Trophoblast cell (in vitro differentiated cells and primary cell): Measurements from ENCODE around the gene GALK2.

Source experiments
- DNase-seq, 2 donors: peaks; one replicate each; pipeline ENCODE4 v3.0.0-alpha.2; 2016
- H2AFZ ChIP-seq: 2 replicates; pipeline ENCODE4 v1.6.1; 2013; ENCODE audit warnings: low read length, moderate library complexity, mild to moderate bottlenecking; ENCODE audit not compliant: insufficient read depth, poor library complexity
- H2AK5ac ChIP-seq: 2 replicates; pipeline ENCODE4 v1.6.1; 2013; ENCODE audit warnings: mild to moderate bottlenecking, low read length
- H2BK120ac ChIP-seq: 2 replicates; pipeline ENCODE4 v1.6.1; 2013; ENCODE audit warnings: low read length, mild to moderate bottlenecking, moderate library complexity; ENCODE audit not compliant: insufficient read depth, poor library complexity
- H2BK12ac ChIP-seq: 2 replicates; pipeline ENCODE4 v1.6.1; 2013; ENCODE audit warnings: mild to moderate bottlenecking, low read length, moderate library complexity
- H2BK5ac ChIP-seq: 2 replicates; pipeline ENCODE4 v1.6.1; 2013; ENCODE audit warnings: low read length, low read depth, moderate library complexity, mild to moderate bottlenecking; ENCODE audit not compliant: poor library complexity
- H3K14ac ChIP-seq: 2 replicates; pipeline ENCODE4 v1.6.1; 2013; ENCODE audit warnings: mild to moderate bottlenecking, low read length
- H3K18ac ChIP-seq: 2 replicates; pipeline ENCODE4 v1.6.1; 2013; ENCODE audit warnings: mild to moderate bottlenecking, low read length
- H3K23ac ChIP-seq: 2 replicates; pipeline ENCODE4 v1.6.1; 2013; ENCODE audit warnings: low read length
- H3K27ac ChIP-seq: 2 replicates; pipeline ENCODE4 v1.5.1; 2013; ENCODE audit warnings: low read depth, mild to moderate bottlenecking, inconsistent platforms, low read length, moderate library complexity
- H3K27me3 ChIP-seq: 2 replicates; pipeline ENCODE4 v1.6.1; 2013; ENCODE audit warnings: inconsistent platforms, mild to moderate bottlenecking, low read length, moderate library complexity; ENCODE audit not compliant: insufficient read depth
- H3K36me3 ChIP-seq, 2 experiments: 1 replicate in 1 of 2; 2 replicates in 1 of 2; pipeline ENCODE4 v1.6.1; 2013; ENCODE audit warnings: low read length in 2 of 2, mild to moderate bottlenecking in 2 of 2, moderate library complexity in 1 of 2; ENCODE audit not compliant: insufficient read depth in 2 of 2, control insufficient read depth in 1 of 2
- H3K4ac ChIP-seq: 2 replicates; pipeline ENCODE4 v1.6.1; 2013; ENCODE audit warnings: low read depth, mild to moderate bottlenecking, low read length, moderate library complexity
- H3K4me1 ChIP-seq, 2 experiments: 1 replicate in 1 of 2; 2 replicates in 1 of 2; pipeline ENCODE4 v1.6.1; 2013; ENCODE audit warnings: low read length in 2 of 2, mild to moderate bottlenecking in 2 of 2, moderate library complexity in 1 of 2; ENCODE audit not compliant: insufficient read depth in 2 of 2, control insufficient read depth in 1 of 2
- H3K4me2 ChIP-seq: 2 replicates; pipeline ENCODE4 v1.6.1; 2013; ENCODE audit warnings: inconsistent platforms, mild to moderate bottlenecking, low read length, moderate library complexity
- H3K4me3 ChIP-seq: 2 replicates; pipeline ENCODE4 v1.5.1; 2013; ENCODE audit warnings: mild to moderate bottlenecking, low read depth, low read length, inconsistent platforms
- H3K79me1 ChIP-seq: one replicate; pipeline ENCODE4 v1.6.1; 2013; ENCODE audit warnings: low read length
- H3K79me2 ChIP-seq: 2 replicates; pipeline ENCODE4 v1.6.1; 2013; ENCODE audit warnings: low read length, mild to moderate bottlenecking; ENCODE audit not compliant: control insufficient read depth, insufficient read depth, poor library complexity
- H3K9ac ChIP-seq: 2 replicates; pipeline ENCODE4 v1.6.1; 2013; ENCODE audit warnings: mild to moderate bottlenecking, low read length
- H3K9me3 ChIP-seq: 2 replicates; pipeline ENCODE4 v1.6.1; 2013; ENCODE audit warnings: low read depth, mild to moderate bottlenecking, control low read depth, inconsistent platforms, low read length; ENCODE audit not compliant: insufficient read depth
- H4K12ac ChIP-seq: 2 replicates; pipeline ENCODE4 v1.6.1; 2013; ENCODE audit warnings: low read depth, mild to moderate bottlenecking, low read length, moderate library complexity
- H4K8ac ChIP-seq: 2 replicates; pipeline ENCODE4 v1.6.1; 2013; ENCODE audit warnings: low read depth, mild to moderate bottlenecking, low read length, moderate library complexity
- H4K91ac ChIP-seq: one replicate; pipeline ENCODE4 v1.6.1; 2013; ENCODE audit warnings: low read depth, mild to moderate bottlenecking, low read length, moderate library complexity
- WGBS: extraction: QIAGEN DNeasy Blood & Tissue Kit; methylation state at CpG from one replicate; pipeline ENCODE4 v1.1.7; 2013; ENCODE audit warnings: missing lambda C conversion rate; ENCODE audit not compliant: insufficient read length, insufficient coverage; ENCODE audit errors: extremely low coverage; 5-methylcytosine and 5-hydroxymethylcytosine counted together

The GALK2 gene

GRCh38 chr15:49282366-49282765 lies 112.3 kb downstream of the GALK2 start:
- H2BK5ac ChIP-seq: no peak overlapping the region
- no peak overlapping the region for H2AFZ ChIP-seq
- no peak overlapping the region for H2BK12ac ChIP-seq
- no peak overlapping the region for H3K18ac ChIP-seq
- H3K27ac ChIP-seq: no peak overlapping the region
- H3K4me2 ChIP-seq: no peak overlapping the region
- H4K8ac ChIP-seq: no peak overlapping the region
- no peaks in the 10 kb centered on the region for H3K9me3 ChIP-seq
- no peak overlapping the region for H3K4ac ChIP-seq
- no peaks in the 10 kb centered on the region for H3K36me3 ChIP-seq
- no peaks in the 10 kb centered on the region for H3K79me1 ChIP-seq
- H3K79me2 ChIP-seq: no peaks in the 10 kb centered on the region
- no peaks in the 10 kb centered on the region for H3K27me3 ChIP-seq
- H4K91ac ChIP-seq: no peak overlapping the region
- no peak overlapping the region for H2AK5ac ChIP-seq
- no peak overlapping the region for H3K23ac ChIP-seq
- no CpG with 5 or more reads among the region's 1 CpG for WGBS
- H3K4me3 ChIP-seq: no peak overlapping the region
- no peak overlapping the region for H4K12ac ChIP-seq
- no peak overlapping the region for H2BK120ac ChIP-seq
- no peak overlapping the region for H3K14ac ChIP-seq
- H3K4me1 ChIP-seq: no peaks in the 10 kb centered on the region
- H3K9ac ChIP-seq: no peak overlapping the region
- DNase-seq: no peak

GRCh38 chr15:49286649-49287404 lies 116.8 kb downstream of the GALK2 start:
- H3K4me1 ChIP-seq: no peaks in the 10 kb centered on the region
- no peak overlapping the region for H3K18ac ChIP-seq
- no CpG with 5 or more reads among the region's 4 CpGs for WGBS
- DNase-seq: no peak
- H3K4ac ChIP-seq: no peak overlapping the region
- H4K91ac ChIP-seq: no peak overlapping the region
- H3K36me3 ChIP-seq: no peaks in the 10 kb centered on the region
- no peak overlapping the region for H3K4me3 ChIP-seq
- H2AFZ ChIP-seq: no peak overlapping the region
- no peak overlapping the region for H3K4me2 ChIP-seq
- H2AK5ac ChIP-seq: no peak overlapping the region
- no peak overlapping the region for H3K14ac ChIP-seq
- H3K9ac ChIP-seq: no peak overlapping the region
- H2BK12ac ChIP-seq: no peak overlapping the region
- H4K12ac ChIP-seq: no peak overlapping the region
- no peak overlapping the region for H2BK120ac ChIP-seq
- no peak overlapping the region for H2BK5ac ChIP-seq
- no peaks in the 10 kb centered on the region for H3K27me3 ChIP-seq
- no peak overlapping the region for H3K23ac ChIP-seq
- H3K79me2 ChIP-seq: no peaks in the 10 kb centered on the region
- H3K27ac ChIP-seq: no peak overlapping the region
- H3K9me3 ChIP-seq: no peaks in the 10 kb centered on the region
- no peaks in the 10 kb centered on the region for H3K79me1 ChIP-seq
- no peak overlapping the region for H4K8ac ChIP-seq

GRCh38 chr15:49287481-49287880 lies 117.4 kb downstream of the GALK2 start:
- H3K23ac ChIP-seq: no peak overlapping the region
- H3K36me3 ChIP-seq: no peaks in the 10 kb centered on the region
- no peak overlapping the region for H3K4me2 ChIP-seq
- H3K4me3 ChIP-seq: no peak overlapping the region
- no peak for DNase-seq
- no peak overlapping the region for H4K8ac ChIP-seq
- H2AK5ac ChIP-seq: no peak overlapping the region
- no peak overlapping the region for H3K27ac ChIP-seq
- H2BK12ac ChIP-seq: no peak overlapping the region
- H3K4ac ChIP-seq: no peak overlapping the region
- no peaks in the 10 kb centered on the region for H3K9me3 ChIP-seq
- H2BK120ac ChIP-seq: no peak overlapping the region
- H3K79me1 ChIP-seq: no peaks in the 10 kb centered on the region
- no peak overlapping the region for H2BK5ac ChIP-seq
- no peaks in the 10 kb centered on the region for H3K4me1 ChIP-seq
- no peak overlapping the region for H4K91ac ChIP-seq
- H3K9ac ChIP-seq: no peak overlapping the region
- H3K27me3 ChIP-seq: no peaks in the 10 kb centered on the region
- H3K14ac ChIP-seq: no peak overlapping the region
- no peak overlapping the region for H3K18ac ChIP-seq
- H3K79me2 ChIP-seq: no peaks in the 10 kb centered on the region
- no peak overlapping the region for H2AFZ ChIP-seq
- H4K12ac ChIP-seq: no peak overlapping the region

- Histone ChIP-seq H3K27ac (no peak overlapping the region), H3K4me1 (no peaks in the 10 kb centered on the region), H3K79me1 (no peaks in the 10 kb centered on the region), H4K91ac (no peak overlapping the region), H3K18ac (no peak overlapping the region), H2BK12ac (no peak overlapping the region), H3K9ac (no peak overlapping the region), H3K4me3 (no peak overlapping the region), H2BK5ac (no peak overlapping the region), H2BK120ac (no peak overlapping the region), H4K12ac (no peak overlapping the region), H3K14ac (no peak overlapping the region), H3K4ac (no peak overlapping the region), H3K27me3 (no peaks in the 10 kb centered on the region), H4K8ac (no peak overlapping the region), H3K4me2 (no peak overlapping the region), H3K36me3 (peaks cover 0 to 2% of the 10 kb centered on the region in 2 experiments), H2AK5ac (no peak overlapping the region), H3K9me3 (no peaks in the 10 kb centered on the region), H3K79me2 (no peaks in the 10 kb centered on the region), H3K23ac (peak overlapping the region; percentile 42), H2AFZ (no peak overlapping the region)
- DNase-seq: no peak
- WGBS: no CpG with 5 or more reads among the region's 2 CpGs
Observed at GRCh38 chr15:49288391-49288790, 118.3 kb downstream of the GALK2 start.
